Keratinocyte (primary cell): ENCODE measurements around the gene SCAPER.

ENCODE experiments used
- CTCF ChIP-seq, 3 experiments: IDR thresholded peaks in 1 of 3; conservative IDR thresholded peaks in 1 of 3; optimal IDR thresholded peaks in 1 of 3; 2 replicates in 2 of 3; 3 replicates in 1 of 3; pipeline versions ENCODE3 to v1.5.1; 2011; ENCODE audit warnings: low read length in 3 of 3, mild to moderate bottlenecking in 3 of 3, moderate library complexity in 2 of 3, control low read depth in 1 of 3, inconsistent platforms in 1 of 3; ENCODE audit not compliant: insufficient read depth in 2 of 3; ENCODE audit errors: extremely low read depth in 1 of 3
- EZH2 ChIP-seq: IDR thresholded peaks from one replicate; pipeline ENCODE4 v1.6.1; 2012; ENCODE audit warnings: inconsistent platforms, mild to moderate bottlenecking, low read length, moderate library complexity

- no peak for TF ChIP-seq CTCF (optimal IDR thresholded peaks at IDR 0.05 in 1 of 3, IDR thresholded peaks at IDR 0.05 in 1 of 3, conservative IDR thresholded peaks at IDR 0.05 in 1 of 3; ENCODE audit: extremely low read depth in 1 of 3, insufficient read depth in 2 of 3, low read length in 3 of 3)
- TF ChIP-seq EZH2 = no peak
Measured at GRCh38 chr15:76776969-76777368, 128.2 kb downstream of the SCAPER start.
